NCI-H1048 (cell line): ENCODE measurements around the gene DHRSX.
"Not testable (repeated sequence)": the region's sequence is repeated elsewhere in the genome, so short reads cannot be mapped to it uniquely, and the experiment has no call there.

Experiments
- DNase-seq: peaks from one replicate; lab custom pipeline; 2025; lab: John Stamatoyannopoulos, UW

Gene DHRSX

DNA sequence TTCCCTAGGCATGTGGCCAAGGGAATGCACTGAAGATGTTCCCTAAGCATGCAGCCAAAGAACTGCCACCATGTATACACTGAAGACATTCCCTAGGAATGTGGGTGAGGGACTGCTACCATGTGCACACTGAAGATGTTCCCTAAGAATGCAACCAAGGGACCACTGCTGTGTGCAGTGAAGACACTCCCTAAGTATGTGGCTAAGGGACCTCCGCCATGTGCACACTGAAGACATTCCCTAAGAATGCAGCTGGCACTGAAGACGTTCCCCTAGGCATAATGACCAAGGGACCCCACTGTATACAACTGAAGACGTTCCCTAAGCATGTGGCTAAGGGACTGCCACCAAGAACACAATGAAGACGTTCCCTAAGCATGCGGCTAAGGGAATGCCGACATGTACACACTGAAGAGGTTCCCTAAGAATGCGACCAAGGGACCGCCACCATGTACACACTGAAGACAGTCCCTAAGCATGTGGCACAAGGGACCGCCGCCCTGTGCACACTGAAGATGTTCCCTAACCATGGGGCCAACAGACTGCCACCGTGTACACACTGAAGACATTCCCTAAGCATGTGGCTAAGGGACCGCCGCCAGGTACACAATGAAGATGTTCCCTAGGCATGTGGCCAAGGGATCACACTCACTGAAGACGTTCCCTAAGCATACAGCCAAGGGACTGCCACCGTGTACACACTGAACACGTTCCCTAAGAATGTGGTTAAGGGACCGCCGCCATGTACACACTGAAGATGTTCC, 25.6 kb downstream of the DHRSX start:
- DNase-seq = no peak

DNA sequence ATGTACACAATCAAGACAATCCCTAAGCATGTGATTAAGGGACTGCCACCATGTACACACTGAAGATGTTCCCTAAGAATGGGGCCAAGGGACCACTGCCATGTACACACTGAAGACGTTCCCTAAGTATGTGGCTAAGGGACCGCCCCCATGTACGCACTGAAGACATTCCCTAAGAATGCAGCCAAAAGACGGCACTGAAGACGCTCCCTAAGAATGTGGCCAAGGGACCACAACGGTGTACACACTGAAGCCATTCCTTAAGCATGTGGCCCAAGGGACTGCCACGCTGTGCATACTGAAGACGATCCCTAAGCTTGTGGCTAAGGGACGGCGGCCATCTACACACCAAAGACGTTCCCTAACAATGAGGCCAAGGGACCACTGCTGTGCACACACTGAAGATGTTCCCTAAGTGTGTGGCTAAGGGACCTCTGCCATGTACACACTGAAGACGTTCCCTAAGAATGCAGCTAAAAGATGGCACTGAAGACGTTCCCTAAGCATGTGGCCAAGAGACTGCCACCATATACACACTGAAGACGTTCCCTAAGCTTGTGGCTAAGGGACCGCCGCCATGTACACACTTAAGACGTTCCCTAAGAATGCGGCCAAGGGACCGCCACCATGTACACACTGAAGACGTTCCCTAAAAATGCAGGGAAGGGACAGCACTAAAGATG, 26.4 kb downstream of the DHRSX start:
- DNase-seq = no peak

GRCh38 chrX:2473064-2473463, 27.7 kb downstream of the DHRSX start:
- DNase-seq = not testable (repeated sequence)

- no peak for DNase-seq
Measured at GRCh38 chrX:2471641-2472040, 29.1 kb downstream of the DHRSX start.

DNA sequence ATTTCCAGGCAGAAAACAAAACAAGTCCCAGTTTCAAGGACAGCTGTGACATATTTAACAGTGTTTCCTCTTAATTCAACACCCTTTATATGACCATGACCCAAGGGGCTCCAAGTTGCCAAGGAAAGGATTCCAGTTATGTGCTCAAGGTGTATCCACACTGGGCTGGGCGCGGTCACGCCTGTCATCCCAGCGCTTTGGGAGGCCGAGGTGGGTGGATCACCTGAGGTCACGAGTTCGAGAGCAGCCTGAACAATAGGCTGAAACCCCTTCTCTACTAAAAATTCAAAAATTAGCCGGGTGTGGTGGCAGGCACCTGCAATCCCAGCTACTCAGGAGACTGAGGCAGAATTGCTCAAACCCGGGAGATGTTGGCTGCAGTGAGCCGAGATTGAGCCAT, 29.6 kb downstream of the DHRSX start:
- not testable (repeated sequence) for DNase-seq

DNA sequence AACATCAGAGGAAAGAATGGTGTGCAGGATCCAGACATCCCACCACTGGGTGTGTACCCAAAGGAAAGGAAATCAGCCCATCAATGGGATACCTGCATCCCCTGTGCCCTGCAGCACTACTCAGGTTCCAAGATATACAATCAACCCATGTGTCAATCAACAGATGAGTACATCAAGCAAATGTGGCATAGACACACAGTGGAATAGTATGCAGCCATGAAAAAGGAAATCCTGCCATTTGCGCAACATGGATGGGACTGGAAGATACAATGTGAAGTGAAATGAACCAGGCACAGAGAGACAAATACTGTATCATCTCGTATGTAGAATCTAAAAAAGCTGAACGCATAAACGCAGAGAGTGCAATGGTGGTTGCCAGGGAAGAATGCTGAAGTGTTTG, 30.9 kb downstream of the DHRSX start:
- DNase-seq = not testable (repeated sequence)

DNA sequence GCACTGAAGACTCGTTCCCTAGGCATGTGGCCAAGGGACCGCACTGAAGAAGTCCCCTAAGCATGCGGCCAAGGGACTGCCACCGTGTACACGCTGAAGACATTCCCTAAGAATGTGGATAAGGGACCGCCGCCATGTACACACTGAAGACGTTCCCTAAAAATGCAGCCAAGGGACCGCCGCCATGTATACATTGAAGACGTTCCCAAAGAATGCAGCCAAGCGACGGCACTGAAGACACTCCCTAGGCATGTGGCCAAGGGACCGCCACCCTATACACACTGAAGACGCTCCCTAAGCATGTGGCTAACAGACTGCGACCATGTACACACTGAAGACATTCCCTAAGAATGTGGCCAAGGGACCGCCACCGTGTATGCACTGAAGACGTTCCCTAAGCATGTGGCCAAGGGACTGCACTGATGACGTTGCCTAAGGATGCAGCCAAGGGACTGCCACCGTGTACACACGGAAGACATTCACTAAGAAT, 31.5 kb downstream of the DHRSX start:
- DNase-seq = no peak

DNA sequence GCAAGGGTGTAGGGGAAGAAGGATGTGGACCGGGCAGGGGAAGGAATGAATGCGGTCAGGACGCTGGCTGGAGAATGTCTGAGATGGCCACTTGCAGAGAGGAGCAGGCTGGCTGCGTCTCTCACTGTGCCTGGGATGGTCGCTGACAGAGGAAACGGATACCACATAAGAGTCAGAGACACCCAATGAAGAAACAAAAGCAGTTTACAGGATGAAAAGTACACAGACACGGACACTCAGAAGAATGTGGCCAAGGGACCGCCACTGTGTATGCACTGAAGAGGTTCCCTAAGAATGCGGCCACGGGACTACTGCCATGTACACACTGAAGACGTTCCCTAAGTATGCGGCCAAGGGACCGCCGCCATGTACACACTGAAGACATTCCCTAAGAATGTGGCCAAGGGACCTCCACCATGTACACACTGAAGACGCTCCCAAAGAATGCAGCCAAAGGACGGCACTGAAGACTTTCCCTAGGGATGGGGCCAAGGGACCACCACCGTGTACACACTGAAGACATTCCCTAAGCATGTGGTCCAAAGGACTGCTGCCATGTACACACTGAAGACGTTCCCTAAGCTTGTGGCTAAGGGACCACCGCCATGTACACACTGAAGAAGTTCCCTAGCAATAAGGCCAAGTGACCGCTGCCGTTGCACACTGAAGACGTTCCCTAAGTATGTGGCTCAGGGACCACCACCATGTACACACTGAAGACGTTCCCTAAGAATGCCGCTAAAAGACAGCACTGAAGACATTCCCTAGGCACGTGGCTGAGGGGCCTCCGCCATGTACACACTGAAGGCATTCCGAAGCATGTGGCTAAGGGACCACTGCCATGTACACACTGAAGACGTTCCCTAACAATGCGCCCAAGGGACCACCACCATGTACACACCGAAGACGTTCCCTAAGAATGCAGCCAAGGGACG, 32.2 kb downstream of the DHRSX start:
- DNase-seq = no peak

- no peak for DNase-seq
Measured at GRCh38 chrX:2466876-2467656, 33.7 kb downstream of the DHRSX start.

DNA sequence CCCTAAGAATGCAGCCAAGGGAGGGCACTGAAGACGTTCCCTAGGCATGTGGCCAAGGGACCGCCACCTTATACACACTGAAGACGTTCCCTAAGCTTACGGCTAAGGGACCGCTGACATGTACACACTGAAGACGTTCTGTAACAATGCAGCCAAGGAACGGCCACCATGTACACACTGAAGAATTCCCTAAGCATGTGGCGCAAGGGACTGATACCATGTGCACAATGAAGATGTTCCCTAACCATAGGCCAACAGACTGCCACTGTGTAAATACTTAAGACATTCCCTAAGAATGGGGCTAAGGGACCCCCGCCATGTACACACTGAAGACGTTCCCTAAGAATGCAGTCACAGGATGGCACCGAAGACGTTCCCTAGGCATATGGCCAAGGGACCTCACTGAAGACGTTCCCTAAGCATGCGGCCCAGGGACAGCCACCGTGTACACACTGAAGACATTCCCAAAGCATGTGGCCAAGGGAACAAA, 36.1 kb downstream of the DHRSX start:
- no peak for DNase-seq

DNA sequence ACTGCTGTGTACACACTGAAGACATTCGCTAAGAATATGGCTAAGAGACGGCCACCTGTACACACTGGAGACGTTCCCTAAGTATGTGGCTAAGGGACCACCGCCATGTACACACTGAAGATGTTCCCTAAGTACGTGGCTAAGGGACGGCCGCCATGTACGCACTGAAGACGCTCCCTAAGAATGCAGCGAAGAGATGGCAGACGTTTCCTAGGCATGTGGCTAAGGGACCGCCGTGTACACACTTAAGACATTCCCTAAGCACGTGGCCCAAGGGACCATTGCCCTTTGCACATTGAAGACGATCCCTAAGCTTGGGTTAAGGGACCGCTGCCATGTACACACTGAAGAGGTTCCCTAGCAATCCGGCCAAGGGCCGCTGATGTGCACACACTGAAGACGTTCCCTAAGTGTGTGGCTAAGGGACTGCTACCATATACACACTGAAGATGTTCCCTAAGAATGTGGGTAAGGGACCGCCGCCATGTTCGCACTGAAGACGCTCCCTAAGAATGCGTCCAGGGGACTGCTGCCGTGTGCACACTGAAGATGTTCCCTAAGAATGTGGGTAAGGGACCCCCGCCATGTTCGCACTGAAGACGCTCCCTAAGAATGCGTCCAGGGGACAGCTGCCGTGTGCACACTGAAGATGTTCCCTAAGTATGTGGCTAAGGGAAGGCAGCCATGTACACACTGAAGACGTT, 36.7 kb downstream of the DHRSX start:
- DNase-seq = no peak

- DNase-seq = not testable (repeated sequence)
Measured at GRCh38 chrX:2463481-2463880, 37.3 kb downstream of the DHRSX start.

GRCh38 chrX:2462780-2463179, 38.0 kb downstream of the DHRSX start:
- no peak for DNase-seq

GRCh38 chrX:2462074-2462473, 38.7 kb downstream of the DHRSX start:
- no peak for DNase-seq

DNA sequence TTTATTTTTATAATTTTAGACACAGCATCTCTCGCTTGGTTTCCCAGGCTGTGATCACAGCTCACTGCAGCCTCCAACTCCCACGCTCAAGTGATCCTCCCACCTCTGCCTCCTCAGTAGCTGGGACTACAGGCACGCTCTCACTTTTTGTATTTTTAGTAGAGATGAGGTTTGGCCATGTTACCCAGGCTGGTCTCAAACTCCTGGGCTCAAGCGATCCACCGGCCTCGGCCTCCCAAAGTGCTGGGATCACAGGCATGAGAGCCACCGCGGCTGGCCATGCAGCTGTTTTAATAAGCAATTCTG, 39.1 kb downstream of the DHRSX start:
- DNase-seq = no peak

- not testable (repeated sequence) for DNase-seq
Measured at GRCh38 chrX:2460821-2461710, 39.7 kb downstream of the DHRSX start.

DNA sequence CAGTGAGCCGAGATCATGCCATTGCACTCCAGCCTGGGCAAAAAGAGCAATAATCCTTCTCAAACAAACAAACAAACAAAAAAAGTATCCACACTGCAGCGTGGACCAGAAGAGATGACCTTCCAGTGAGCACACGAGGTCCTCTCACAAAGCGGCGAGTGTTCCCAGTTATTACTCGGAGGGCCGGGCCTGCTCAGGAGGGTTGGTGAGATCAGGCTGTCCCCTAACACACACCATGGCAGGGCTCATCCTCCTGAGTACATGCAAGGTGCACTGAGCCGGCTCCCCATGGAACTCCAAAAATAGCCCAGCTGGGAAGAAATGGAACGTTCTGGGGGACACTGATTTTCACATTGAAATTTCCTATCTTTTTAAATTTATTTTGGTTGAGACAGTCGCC, 40.7 kb downstream of the DHRSX start:
- not testable (repeated sequence) for DNase-seq

GRCh38 chrX:2458309-2458708, 42.5 kb downstream of the DHRSX start:
- no peak for DNase-seq

DNA sequence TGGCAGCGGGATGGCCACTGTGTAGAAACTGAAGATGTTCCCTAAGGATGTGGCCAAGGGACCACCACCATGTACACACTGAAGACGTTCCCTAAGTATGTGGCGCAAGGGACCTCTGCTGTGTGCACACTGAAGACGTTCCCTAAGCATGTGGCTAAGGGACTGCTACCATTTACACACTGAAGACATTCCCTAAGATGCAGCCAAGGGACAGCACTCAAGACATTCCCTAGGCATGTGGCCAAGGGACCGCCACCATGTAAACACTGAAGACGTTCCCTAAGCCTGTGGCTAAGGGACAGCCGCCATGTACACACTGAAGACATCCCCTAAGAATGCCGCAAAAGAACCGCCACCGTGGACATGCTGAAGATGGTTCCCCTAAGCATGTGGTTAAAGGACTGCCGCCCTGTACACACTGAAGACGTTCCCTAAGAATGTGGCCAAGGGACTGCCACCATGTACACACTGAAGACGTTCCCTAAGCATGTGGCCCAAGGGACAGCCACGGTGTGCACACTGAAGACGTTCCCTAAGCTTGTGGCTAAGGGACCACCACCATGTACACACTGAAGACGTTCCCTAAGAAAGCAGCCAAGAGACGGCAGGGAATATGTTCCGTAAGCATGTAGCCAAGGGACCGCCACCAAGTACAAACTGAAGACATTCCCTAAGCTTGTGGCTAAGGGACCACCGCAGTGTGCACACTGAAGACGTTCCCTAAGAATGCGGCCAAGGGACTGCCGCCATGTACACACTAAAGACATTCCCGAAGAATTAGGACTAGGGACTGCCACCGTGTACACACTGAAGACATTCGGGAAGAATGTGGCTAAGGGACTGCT, 43.3 kb downstream of the DHRSX start:
- no peak for DNase-seq
